ENCODE data around the gene MTCH1. TPM values are rescaled to one million over a fixed set of nuclear protein-coding genes. Genes with fewer than 3 reads are reported as not detected.

The MTCH1 gene
- total and polyA plus RNA-seq, 8 donors: 145 to 192 (median 164) TPM

DNA sequence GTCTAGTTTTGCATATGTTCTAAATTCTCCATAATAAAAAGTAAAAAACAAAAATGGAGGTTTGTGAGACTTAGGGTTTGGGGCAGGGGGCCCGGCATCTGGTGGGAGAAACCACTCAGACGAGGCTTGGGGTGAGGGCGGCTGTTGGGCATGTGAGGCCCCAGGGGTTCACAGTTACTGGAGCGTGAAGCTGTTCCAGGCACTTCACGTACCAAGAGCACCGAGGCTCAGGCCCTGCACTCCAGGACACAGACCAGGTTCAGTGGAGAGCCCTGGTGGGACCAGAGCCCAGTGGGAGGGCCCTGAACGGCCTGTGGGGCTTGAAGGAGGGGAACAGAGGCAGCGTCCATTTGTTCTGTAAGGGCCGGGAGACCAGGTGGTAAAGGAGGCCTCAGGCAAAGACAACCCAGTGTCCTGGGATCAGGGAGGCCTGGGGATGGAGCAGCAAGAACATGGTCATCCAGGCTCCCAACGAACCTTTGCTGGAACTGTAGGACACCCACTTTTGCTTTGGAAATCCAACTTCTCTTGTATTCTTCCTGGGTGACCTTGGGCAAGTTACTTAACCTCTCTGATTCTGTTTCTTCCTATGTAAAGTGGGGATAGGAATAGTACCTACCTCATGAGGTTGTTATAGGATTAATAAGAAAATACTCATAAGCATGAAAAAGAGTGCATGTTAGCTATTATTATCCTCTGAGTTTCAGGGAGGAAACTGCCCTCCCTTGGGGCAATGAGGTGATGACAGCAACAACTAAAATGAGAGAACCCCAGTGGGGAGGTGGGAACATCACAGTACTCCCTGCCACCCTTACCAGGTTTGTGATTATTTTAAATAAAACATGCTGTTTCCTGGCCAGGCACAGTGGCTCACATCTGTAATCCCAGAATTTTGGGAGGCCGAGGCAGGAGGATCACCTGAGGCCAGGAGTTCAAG is 18.3 kb upstream of the MTCH1 start:
- Histone ChIP-seq H3K4me1 (peaks cover 0 to 5% of the 10 kb centered on the region in 2 donors), H3K36me3 (no peaks in the 10 kb centered on the region), H3K9me3 (no peaks in the 10 kb centered on the region), H3K4me3 (no peak overlapping the region), H3K27ac (no peak overlapping the region), H3K27me3 (no peaks in the 10 kb centered on the region)
- TF ChIP-seq, protein P1, sequence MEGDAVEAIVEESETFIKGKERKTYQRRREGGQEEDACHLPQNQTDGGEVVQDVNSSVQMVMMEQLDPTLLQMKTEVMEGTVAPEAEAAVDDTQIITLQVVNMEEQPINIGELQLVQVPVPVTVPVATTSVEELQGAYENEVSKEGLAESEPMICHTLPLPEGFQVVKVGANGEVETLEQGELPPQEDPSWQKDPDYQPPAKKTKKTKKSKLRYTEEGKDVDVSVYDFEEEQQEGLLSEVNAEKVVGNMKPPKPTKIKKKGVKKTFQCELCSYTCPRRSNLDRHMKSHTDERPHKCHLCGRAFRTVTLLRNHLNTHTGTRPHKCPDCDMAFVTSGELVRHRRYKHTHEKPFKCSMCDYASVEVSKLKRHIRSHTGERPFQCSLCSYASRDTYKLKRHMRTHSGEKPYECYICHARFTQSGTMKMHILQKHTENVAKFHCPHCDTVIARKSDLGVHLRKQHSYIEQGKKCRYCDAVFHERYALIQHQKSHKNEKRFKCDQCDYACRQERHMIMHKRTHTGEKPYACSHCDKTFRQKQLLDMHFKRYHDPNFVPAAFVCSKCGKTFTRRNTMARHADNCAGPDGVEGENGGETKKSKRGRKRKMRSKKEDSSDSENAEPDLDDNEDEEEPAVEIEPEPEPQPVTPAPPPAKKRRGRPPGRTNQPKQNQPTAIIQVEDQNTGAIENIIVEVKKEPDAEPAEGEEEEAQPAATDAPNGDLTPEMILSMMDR (IDR thresholded peaks at IDR 0.05): no peak
- ATAC-seq (no peak), DNase-seq (no peak)
- intact Hi-C loops (cut with DNase I): no loop called here

DNA sequence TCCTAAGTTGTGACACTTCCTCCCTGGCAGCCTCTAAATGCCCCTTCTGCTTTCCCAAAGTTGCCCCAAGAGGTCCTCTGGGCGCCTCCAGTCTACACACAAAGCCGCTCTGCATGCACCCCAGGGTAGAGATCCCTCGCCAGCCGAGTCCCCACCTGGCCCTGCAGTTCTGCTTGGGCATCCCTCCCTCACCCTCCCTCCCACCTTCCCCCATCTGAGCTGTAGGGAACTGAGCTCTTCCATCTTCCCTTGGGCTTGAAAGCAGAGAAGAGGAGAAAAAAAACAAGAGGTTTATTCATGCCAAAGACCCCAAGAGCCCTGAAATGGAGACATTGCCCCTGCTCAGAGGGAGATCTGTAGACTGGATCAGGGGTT is 13.7 kb upstream of the MTCH1 start:
- H3K27ac ChIP-seq: no peak overlapping the region
- H3K27me3 ChIP-seq: no peaks in the 10 kb centered on the region
- no peaks in the 10 kb centered on the region for H3K36me3 ChIP-seq
- ATAC-seq (no peak), DNase-seq (no peak)
- TF ChIP-seq, protein P1 (IDR thresholded peaks at IDR 0.05): no peak
- no peak overlapping the region for H3K4me3 ChIP-seq
- intact Hi-C loops (cut with DNase I): no loop called here
- no peaks in the 10 kb centered on the region for H3K9me3 ChIP-seq
- no peaks in the 10 kb centered on the region for H3K4me1 ChIP-seq

DNA sequence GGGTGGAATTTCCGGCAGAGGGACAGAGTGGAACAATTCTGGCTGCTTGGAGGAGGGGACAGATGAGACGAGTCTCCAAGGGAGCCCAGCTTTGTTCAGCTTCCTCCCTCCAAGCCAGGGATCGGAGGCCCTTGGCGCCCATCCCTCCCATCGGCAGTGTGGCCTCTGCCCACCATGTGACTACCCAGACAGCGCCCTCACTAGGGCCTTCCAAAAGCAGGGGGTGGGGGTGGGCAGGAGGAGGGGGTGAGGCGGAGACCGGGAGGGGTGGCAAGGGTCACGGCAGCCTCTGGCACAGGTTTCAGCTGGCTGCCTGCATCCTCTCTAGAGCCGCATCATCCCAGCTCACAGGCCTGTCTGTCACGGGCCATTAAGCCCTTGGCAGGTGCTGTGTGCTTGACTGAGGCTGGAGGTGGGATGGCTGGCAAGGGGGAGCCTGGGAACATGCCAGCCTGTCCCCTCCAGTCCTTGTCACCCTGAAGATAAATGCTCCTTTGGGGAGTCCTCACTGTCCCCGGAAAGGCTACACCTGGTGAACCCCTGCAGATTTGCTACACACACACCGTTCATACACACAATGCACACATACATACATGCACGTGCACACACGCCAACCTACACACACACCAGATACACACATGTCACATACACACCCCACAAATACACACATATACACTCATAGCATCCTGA is 13.2 kb upstream of the MTCH1 start:
- no peak for ATAC-seq
- no peaks in the 10 kb centered on the region for H3K36me3 ChIP-seq
- no peaks in the 10 kb centered on the region for H3K4me1 ChIP-seq
- H3K27ac ChIP-seq: no peak overlapping the region
- intact Hi-C loops (cut with DNase I): no loop called here
- TF ChIP-seq, protein P1 (IDR thresholded peaks at IDR 0.05): no peak
- no peak overlapping the region for H3K4me3 ChIP-seq
- no peaks in the 10 kb centered on the region for H3K27me3 ChIP-seq
- peak in 1 of 4 donors; percentile 43 for DNase-seq
- H3K9me3 ChIP-seq: no peaks in the 10 kb centered on the region

DNA sequence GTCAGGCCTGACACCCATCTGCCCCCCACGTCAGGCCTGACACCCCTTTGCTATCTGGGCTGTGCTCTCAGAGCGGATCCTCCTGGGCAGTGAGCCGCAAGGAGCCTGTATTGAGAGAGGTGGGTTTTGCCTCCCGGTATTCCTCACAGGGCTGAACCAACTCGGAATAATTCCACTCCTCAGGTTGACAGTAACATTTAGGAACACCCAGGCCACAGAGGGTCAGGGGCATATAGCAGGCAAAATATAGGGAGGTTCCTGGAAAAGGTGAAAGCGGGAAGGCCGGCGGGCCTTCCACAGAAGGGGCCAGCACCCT is 12.7 kb upstream of the MTCH1 start:
- intact Hi-C loops (cut with DNase I): no loop called here
- no peaks in the 10 kb centered on the region for H3K36me3 ChIP-seq
- TF ChIP-seq, protein P1 (IDR thresholded peaks at IDR 0.05): no peak
- peak overlapping the region in 1 of 2 donors; percentile 59 for H3K27ac ChIP-seq
- H3K4me3 ChIP-seq: no peak overlapping the region
- H3K4me1 ChIP-seq: no peaks in the 10 kb centered on the region
- H3K9me3 ChIP-seq: no peaks in the 10 kb centered on the region
- no peak for ATAC-seq
- no peak for DNase-seq
- no peaks in the 10 kb centered on the region for H3K27me3 ChIP-seq
